Esophagus squamous epithelium (tissue), 4 donors: ENCODE data around the gene RPLP1.

Experiments used
- POLR2A ChIP-seq, 4 donors: fragments of 450-650 bp; IDR thresholded peaks; one replicate each; pipeline ENCODE4 v1.6.1; 2017; ENCODE audit warnings: antibody characterized with exemption in 4 of 4, mild to moderate bottlenecking in 4 of 4, moderate library complexity in 3 of 4
- TF ChIP-seq, protein P1 (sequence below), 6 experiments: fragments of 450-650 bp in 4 of 6; fragments of 200-600 bp in 2 of 6; sonication (generic) in 2 of 6; IDR thresholded peaks; one replicate each; pipeline ENCODE4 v1.5.1; 2016 to 2019; ENCODE audit warnings: antibody characterized with exemption in 6 of 6, mild to moderate bottlenecking in 4 of 6, moderate library complexity in 4 of 6

- TF ChIP-seq, protein P1, sequence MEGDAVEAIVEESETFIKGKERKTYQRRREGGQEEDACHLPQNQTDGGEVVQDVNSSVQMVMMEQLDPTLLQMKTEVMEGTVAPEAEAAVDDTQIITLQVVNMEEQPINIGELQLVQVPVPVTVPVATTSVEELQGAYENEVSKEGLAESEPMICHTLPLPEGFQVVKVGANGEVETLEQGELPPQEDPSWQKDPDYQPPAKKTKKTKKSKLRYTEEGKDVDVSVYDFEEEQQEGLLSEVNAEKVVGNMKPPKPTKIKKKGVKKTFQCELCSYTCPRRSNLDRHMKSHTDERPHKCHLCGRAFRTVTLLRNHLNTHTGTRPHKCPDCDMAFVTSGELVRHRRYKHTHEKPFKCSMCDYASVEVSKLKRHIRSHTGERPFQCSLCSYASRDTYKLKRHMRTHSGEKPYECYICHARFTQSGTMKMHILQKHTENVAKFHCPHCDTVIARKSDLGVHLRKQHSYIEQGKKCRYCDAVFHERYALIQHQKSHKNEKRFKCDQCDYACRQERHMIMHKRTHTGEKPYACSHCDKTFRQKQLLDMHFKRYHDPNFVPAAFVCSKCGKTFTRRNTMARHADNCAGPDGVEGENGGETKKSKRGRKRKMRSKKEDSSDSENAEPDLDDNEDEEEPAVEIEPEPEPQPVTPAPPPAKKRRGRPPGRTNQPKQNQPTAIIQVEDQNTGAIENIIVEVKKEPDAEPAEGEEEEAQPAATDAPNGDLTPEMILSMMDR (IDR thresholded peaks at IDR 0.05), result no peak
- no peak for TF ChIP-seq POLR2A (IDR thresholded peaks at IDR 0.05)
These were observed 39.9 kb upstream of the RPLP1 start for GRCh38 chr15:69412701-69413100.
